ENCODE results near the gene OLR1. TPM values are rescaled to one million over a fixed set of nuclear protein-coding genes. Genes with fewer than 3 reads are reported as not detected.
A peak's percentile ranks its signal among the peaks of the same experiment; 100 is the strongest.
"Not testable (repeated sequence)": the region's sequence is repeated elsewhere in the genome, so short reads cannot be mapped to it uniquely, and the experiment has no call there.

OLR1 gene
- total RNA-seq (2014; rRNA removed; shearing (Covaris generic)) = not detected in 2 replicates
- polyA plus RNA-seq (2015; cell fraction: cytosol; rRNA removed) = not detected in 2 replicates
- polyA plus RNA-seq (2015; cell fraction: nucleus; rRNA removed) = not detected in 2 replicates

DNA sequence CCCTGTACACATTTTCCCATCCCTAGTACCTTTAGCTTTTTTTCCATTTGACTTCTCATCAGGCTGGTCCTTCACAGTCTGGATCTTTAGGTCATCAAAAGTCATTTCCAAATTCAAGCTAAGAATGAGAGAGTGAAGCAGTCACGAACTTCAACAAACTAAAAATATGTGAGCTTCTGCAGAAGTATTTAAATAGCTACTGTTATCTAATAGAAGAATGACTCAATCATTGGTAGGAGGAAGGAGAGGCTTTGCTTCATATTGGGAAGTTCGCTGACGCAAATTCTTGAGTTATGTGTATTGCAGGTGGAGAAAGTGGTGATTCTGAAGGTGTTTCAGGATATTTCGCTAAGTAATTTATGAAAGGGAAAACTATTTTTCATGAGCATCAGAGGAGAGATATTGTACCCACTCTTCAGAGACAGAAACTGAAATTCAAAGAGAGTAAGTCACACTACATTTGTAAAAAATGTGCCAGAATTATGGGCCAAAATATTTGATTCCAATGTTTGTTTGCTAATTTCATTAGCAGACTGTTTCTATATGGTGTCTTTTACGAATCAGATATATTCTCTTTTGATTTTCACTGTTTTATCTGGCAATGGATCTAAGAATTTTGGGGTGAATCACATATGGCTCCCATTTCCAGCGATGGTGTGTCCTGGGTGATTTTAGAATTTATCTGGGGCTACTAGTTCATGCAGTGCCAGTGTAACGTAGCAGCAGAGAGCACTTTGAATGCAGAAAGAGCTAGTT, at the start of gene OLR1:
Gene OLR1 (minus strand): TSS at position 160 of the 756 bp plus-strand sequence. CDS start 55 bp downstream, at position 105.
- in situ Hi-C loops (cut with HindIII; ENCODE audit: low pct_unique_long_range_greater_than_20kb, low sequenced_read_pairs) = no loop called here
- DNase-seq (ENCODE audit: low read depth, low spot score) = no peak

DNA sequence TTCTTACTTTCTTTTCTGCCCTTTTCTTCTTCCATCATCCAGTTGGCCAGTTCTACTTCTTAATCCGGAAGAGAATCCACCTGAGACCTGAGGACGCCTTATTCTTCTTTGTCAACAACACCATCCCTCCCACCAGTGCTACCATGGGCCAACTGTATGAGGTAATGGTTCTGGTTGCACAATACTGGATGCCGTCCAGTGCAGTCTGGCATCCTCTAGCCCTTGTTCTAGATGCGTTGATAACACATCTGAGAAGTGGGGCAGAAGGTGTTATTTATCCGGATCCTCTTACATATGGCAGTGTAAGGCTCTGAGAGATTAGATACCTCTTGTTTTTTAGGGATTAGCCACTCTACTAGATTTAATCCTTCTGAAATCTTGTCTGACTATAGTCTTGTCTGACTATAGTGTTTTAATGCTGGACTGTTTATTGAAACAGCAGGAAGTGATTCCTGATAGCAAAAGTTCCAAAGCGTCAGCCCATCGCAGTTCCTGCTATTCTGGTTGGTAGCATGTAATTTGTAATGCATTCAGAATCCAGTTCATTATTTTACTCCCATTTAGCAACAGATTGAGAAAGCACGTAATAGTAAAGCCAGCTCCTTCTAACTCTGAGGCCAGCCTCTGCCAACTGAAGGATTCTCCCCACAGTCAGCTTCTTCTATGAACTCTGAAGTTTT, 48.6 kb upstream of the OLR1 start:
- in situ Hi-C loops (cut with HindIII; ENCODE audit: low pct_unique_long_range_greater_than_20kb, low sequenced_read_pairs) = no loop called here
- DNase-seq (ENCODE audit: low read depth, low spot score) = no peak

DNA sequence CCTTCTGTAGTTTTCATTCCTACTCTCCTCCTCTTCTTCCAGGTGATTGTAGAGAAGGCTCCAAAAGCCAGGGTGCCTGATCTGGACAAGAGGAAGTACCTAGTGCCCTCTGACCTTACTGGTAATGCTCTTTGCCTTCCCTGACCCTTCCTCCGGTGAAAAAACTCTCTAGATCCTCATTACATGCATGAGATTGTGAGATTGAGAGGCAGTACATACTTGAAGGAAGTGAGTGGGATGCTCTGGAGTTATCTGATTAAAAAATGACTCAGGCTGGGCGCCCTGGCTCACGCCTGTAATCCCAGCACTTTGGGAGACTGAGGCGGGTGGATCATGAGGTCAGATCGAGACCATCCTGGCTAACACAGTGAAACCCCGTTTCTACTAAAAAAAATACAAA, 46.1 kb upstream of the OLR1 start:
- in situ Hi-C loops (cut with HindIII; ENCODE audit: low pct_unique_long_range_greater_than_20kb, low sequenced_read_pairs) = no loop called here
- no peak for DNase-seq (ENCODE audit: low read depth, low spot score)

DNA sequence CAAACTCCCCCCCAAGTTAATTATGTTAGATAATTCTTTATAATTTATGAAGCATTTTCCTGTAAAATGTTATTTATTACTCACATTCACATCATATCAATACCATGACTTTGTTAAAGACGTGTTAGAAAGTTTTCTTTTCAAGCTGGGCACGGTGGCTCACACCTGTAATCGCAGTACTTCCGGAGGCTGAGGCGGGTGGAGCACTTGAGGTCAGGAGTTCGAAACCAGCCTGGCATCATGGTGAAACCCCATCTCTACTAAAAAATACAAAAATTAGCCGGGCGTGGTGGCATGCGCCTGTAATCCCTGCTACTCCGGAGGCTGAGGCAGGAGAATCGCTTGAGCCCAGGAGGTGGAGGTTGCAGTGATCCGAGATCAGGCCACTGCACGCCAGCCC, 44.0 kb upstream of the OLR1 start:
- in situ Hi-C loops (cut with HindIII; ENCODE audit: low pct_unique_long_range_greater_than_20kb, low sequenced_read_pairs); DNase-seq (ENCODE audit: low read depth, low spot score): not testable (repeated sequence)

DNA sequence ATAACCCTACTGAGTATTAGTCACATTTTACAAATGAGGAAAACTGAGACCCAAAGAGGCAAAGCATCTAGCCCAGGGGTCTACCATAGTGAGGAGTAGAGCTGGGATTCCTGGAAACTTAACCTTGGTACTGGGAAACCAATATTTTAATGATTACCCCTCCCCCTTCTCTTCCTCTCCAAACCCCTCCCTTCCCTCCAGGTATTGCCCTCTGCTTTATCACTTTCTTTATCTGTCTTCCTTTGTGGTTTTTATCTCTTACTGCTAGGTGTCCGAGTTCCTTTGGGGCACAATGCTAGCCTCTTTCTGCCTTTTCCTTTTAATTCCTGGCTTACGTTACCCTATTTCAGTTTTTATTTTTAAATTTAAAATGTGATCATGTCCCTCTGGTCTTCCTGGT, 43.5 kb upstream of the OLR1 start:
- in situ Hi-C loops (cut with HindIII; ENCODE audit: low pct_unique_long_range_greater_than_20kb, low sequenced_read_pairs) = no loop called here
- no peak for DNase-seq (ENCODE audit: low read depth, low spot score)

DNA sequence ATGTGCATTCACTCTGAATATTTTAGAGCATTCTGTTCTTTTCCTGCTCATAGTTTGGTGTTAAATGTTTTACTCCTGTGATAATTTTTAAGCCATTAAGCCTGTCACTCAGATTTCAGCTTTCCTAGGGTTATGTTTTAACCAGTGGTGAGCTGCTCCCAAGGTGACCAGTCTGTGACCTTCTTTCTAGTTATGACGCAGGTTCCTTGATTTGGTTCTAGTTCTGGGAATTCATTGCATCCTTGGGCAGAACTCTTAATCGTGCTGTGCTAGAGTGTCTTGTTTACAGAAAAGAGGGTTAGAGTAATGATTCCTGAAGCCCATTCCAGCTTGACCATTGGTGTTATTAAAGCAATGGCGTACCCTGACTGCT, 42.9 kb upstream of the OLR1 start:
- no peak for DNase-seq (ENCODE audit: low read depth, low spot score)
- in situ Hi-C loops (cut with HindIII; ENCODE audit: low pct_unique_long_range_greater_than_20kb, low sequenced_read_pairs) = no loop called here

DNA sequence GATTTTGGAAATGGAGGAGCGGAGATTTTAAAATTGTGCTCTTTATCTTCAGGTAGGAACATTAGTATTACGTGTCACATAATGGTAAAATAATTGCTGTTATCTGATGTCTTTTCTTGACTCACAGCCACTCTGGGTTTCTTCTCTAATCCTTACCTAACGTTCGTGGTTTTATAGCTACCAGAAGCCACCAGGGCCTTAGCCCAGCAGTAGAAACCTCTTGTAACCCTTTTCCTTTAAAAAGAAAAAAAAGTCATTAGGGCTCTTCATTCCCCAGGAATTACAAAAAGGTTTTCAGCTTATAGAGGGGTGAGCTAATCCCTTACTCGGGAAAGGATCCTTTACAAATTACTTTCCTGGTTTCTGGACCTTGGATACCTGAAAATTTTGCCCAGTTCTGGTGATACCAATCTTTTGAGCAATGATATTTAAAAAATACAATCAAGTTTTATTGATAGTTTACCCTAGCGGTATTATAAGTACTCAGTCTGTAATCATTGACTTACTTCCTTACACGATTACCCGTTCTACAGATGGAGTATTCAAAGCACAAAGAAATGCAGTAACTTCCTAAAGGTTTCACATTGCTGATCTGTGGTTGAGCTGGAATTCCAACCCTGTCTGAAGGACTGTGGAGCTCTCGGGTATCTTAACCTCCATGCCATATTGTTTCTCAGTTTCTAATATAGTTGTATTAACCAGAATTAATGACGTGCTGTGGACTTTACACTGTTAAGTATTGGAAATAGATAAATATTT, 42.4 kb upstream of the OLR1 start:
- in situ Hi-C loops (cut with HindIII; ENCODE audit: low pct_unique_long_range_greater_than_20kb, low sequenced_read_pairs) = no loop called here

DNA sequence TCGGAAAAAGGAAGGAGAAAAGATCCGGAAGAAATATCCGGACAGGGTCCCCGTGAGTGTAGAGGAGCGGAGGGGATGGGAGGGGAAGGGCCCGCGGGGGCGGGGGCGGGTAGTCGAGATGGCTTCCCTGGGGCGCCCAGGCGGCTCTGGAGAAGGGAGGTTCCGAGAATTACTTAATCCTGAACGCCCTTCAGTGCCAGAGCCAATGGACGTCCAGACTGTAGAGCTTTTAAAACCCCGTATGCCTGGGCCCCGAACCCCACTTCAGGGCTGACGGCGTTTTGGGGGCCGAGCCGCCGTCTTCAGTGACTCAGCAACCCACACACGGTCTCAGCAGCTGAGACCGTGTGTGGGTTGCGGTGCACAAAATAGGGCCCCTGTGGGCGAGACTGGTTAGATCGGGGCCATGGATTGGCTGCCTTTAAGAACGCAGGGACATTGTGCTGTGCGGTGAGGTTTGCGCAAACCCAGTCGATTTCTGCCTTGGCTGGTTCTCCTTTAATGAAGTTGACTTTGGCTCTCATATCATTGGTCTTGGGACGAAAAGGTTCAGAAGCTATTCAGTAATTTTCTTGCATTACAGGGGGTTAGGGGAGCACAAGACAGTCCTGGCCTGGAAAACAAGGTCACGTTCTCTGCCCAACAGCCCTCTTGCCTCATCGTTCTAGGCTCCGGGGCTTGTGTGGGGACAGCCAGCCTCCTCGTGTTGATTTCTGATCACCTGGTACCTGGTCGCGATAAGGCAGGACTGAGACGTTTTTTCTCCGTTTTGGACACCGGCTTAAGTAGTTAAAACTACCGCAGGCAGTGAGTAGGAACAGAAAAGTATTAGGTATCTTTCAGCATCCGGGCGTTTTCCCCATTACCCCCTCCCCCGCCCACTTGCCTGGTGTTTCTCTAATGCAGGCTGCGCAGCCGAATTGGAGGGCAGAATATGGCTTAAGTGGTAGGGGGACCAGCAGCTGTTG, 41.5 kb upstream of the OLR1 start:
- in situ Hi-C loops (cut with HindIII; ENCODE audit: low pct_unique_long_range_greater_than_20kb, low sequenced_read_pairs) = no loop called here
- DNase-seq (ENCODE audit: low read depth, low spot score) = peak; percentile 66

More for the DNA sequence above, 42.4 kb upstream of the OLR1 start:
- peak; percentile 60 for DNase-seq (ENCODE audit: low read depth, low spot score)

DNA sequence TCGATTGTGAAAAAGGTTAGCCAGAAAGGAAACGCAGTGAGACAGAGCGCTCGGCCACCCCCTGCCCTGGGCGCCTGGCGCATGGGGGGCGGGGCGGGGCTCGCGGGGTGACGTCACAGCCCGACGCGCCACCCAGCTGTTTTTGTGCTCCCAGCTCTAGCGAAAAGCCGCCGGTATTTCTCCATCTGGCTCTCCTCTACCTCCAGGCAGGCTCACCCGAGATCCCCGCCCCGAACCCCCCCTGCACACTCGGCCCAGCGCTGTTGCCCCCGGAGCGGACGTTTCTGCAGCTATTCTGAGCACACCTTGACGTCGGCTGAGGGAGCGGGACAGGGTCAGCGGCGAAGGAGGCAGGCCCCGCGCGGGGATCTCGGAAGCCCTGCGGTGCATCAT, 40.8 kb upstream of the OLR1 start, which contains the start of gene GABARAPL1:
Gene GABARAPL1 (plus strand): TSS at position 139 of the 393 bp plus-strand sequence. CDS start 253 bp downstream, at position 392.
- peak; percentile 76 for DNase-seq (ENCODE audit: low read depth, low spot score)
- in situ Hi-C loops (cut with HindIII; ENCODE audit: low pct_unique_long_range_greater_than_20kb, low sequenced_read_pairs) = no loop called here

DNA sequence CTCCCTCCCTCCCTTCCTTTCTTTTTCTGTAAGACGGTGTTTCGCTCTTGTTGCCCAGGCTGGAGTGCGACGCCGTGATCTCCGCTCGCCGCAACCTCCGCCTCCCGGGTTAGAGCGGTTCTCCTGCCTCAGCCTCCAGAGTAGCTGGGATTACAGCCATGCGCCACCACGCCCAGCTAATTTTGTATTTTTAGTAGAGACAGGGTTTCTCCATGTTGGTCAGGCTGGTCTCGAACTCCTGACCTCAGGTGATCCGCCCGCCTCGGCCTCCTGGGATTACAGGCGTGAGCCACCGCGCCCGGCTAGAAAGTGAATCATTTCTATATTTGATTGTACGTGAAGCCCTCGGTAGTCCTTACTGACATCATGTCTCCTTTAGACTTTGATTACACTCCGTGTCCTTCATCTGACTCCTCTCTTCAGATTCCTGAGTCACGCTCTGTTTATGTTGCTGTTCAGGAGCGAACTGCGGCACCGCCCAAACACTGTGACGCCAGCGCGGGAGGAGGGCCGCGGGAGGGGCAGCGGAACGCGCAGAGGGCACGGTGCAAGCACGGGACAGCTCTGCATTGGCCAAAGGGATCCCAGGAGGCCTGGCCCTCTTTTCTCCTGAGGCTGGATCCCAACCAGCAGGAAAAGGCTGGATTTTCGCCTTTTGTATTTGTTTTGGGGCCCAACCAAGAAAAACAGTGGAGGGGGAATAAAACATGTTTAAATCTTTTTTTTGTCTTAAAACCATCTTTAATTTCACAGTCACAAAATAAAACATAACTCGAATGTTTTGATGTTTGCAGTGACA, 40.2 kb upstream of the OLR1 start:
- DNase-seq (ENCODE audit: low read depth, low spot score) = peak; percentile 98
- in situ Hi-C loops (cut with HindIII; ENCODE audit: low pct_unique_long_range_greater_than_20kb, low sequenced_read_pairs) = no loop called here

DNA sequence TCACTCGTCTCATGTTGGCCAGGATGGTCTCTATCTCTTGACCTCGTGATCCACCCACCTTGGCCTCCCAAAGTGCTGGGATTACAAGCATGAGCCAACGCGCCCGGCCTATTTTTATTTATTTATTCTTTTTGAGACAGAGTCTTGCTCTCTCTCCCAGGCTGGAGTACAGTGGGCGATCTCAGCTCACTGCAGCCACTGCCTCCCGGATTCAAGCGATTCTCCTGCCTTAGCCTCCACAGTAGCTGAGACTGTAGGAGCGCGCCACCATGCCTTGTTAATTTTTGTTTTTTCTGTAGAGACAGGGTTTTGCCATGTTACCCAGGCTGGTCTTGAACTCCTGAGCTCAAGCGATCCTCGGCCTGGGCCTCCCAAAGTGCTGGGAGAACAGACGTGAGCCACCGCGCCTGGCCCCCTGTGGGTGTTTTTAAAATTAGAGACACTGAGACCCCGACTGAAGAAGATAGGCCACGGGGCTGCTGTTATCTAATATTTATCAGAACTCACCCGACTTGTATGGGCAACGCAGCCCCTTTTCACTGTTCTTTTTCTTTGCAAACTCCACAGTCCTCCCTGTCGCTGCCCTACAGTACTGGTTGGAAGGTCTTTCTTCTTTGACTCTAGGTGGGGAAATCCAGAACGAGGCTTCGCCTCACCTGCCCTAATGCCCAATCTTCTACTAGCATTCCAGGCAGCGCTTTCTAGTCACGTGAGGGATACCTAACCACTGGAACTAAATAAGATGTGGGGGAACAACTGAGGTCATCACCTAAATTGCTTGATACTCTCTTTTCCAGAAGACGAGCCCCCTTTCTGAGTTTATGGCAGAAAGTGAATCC, 39.4 kb upstream of the OLR1 start:
- DNase-seq (ENCODE audit: low read depth, low spot score) = no peak
- in situ Hi-C loops (cut with HindIII; ENCODE audit: low pct_unique_long_range_greater_than_20kb, low sequenced_read_pairs) = no loop called here

DNA sequence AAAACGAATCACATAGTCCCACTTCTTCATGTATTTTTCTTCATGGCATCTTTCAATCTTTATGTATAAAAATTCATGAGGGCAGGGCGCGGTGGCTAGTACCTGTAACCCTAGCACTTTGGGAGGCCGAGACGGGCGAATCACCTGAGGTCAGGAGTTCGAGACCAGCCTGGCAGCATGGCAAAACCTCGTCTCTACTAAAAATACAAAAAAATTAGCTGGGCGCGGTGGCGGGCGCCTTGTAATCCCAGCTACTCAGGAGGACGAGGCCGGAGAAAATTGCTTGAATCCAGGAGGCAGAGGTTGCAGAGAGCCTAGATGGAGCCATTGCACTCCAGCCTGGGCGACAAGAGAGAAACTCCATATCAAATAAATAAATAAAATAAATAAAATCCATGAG, 38.3 kb upstream of the OLR1 start:
- in situ Hi-C loops (cut with HindIII; ENCODE audit: low pct_unique_long_range_greater_than_20kb, low sequenced_read_pairs) = no loop called here
- DNase-seq (ENCODE audit: low read depth, low spot score) = no peak

DNA sequence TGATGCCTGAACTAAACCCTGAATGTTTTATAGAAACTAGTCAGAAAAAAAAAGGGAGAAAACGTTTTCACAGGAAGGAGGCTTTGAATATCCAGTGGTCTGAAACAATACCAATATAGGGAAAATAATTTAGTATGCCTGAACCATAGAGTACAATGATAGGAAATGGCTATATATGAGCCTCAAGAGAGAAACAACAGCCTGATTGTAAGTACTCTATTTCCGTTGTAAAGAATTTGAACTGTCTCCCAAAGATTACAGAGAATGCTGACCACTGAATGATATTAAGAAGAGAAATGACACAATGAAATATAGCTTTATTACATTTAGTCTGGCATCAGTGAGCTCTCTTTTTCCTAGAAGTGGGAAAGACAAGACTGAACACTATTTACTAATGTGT, 35.2 kb upstream of the OLR1 start:
- peak; percentile 54 for DNase-seq (ENCODE audit: low read depth, low spot score)
- in situ Hi-C loops (cut with HindIII; ENCODE audit: low pct_unique_long_range_greater_than_20kb, low sequenced_read_pairs) = no loop called here

DNA sequence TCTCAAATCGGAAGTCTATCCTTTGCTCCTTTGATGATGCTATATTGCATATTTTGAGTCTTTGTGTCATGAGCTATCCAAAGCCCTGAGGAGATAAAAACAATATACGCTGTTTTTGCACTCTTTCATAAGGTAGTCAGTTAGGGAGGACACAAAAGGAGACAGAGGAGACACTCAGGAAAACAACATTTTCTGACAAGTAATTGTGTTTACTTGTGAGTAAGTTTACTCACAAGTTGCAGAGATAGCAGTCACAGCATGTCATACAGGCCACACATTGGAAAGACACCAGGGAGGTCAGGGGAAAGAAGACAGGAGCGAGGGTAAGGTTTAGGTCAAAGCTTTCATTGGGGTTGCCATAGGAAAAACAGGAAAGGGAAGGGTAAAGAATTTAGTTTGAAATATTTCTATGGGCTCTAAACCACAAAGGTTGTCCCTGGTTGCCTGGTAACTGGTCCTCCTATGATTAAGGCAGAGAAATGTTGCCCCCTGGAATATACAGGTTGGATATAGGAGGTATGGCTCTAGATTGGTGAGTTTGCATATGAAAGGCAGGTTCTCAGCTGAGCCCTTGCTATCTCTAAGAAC, 33.4 kb upstream of the OLR1 start:
- DNase-seq (ENCODE audit: low read depth, low spot score) = no peak
- in situ Hi-C loops (cut with HindIII; ENCODE audit: low pct_unique_long_range_greater_than_20kb, low sequenced_read_pairs) = no loop called here

DNA sequence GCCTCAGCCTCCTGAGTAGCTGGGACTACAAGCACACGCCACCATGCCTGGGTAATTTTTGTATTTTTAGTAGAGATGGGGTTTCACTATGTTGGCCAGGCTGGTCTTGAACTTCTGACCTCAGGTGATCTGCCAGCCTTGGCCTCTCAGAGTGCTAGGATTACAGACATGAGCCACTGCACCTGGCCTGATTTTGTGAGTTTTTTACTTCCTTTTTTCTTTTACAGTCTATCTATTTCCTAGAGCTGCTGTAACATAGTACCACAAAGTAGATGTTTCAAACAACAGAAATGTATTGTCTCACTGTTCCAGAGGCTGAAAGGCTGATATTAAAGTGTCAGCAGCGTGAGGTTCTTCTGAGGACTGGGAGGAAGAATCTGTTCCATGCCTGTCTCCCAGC, 32.6 kb upstream of the OLR1 start:
- in situ Hi-C loops (cut with HindIII; ENCODE audit: low pct_unique_long_range_greater_than_20kb, low sequenced_read_pairs); DNase-seq (ENCODE audit: low read depth, low spot score): not testable (repeated sequence)

All from SK-MEL-5 (cell line).